PC-9 (cell line): ENCODE measurements around the gene IQGAP1. TPM values are rescaled to one million over a fixed set of nuclear protein-coding genes. Genes with fewer than 3 reads are reported as not detected.

Experiments
- BruUV-seq: library from RNA; stranded (reverse); fragments of 400-500 nt; replicated peaks from 2 replicates; lab custom pipeline; 2021; lab: Mats Ljungman, UMichigan
- CTCF ChIA-PET: fragments of 300-600 bp; sonication (Branson Sonifier 250); formaldehyde crosslinking; loops from one replicate; lab custom pipeline; 2022; ENCODE audit warnings: antibody characterized with exemption; lab: Charles Lee
- POLR2A ChIA-PET: fragments of 300-600 bp; sonication (Branson Sonifier 250); formaldehyde crosslinking; loops from one replicate; lab custom pipeline; 2022; ENCODE audit warnings: antibody characterized with exemption; ENCODE audit not compliant: unreplicated experiment; lab: Charles Lee
- DNase-seq, 2 experiments: peaks; one replicate each; pipeline versions ENCODE4 v3.0.0 to v3.0.0-alpha.2; 2015 to 2022; ENCODE audit warnings: mixed read lengths in 1 of 2
- H2AFZ ChIP-seq: fragments of 200-600 bp; sonication (generic); 2 replicates; pipeline ENCODE4 v1.8.1; 2017; ENCODE audit warnings: antibody characterized with exemption
- H3F3A ChIP-seq: fragments of 200-600 bp; sonication (generic); 2 replicates; pipeline ENCODE4 v1.8.1; 2017; ENCODE audit warnings: antibody characterized with exemption, mild to moderate bottlenecking, low read depth; ENCODE audit not compliant: insufficient read depth
- H3K27ac ChIP-seq: fragments of 200-600 bp; sonication (generic); 2 replicates; pipeline ENCODE4 v1.6.1; 2016; ENCODE audit warnings: mixed run types
- H3K27me3 ChIP-seq: fragments of 200-600 bp; sonication (generic); 2 replicates; pipeline ENCODE4 v1.6.1; 2016; ENCODE audit warnings: low read depth, mixed run types; ENCODE audit not compliant: insufficient read depth
- H3K36me3 ChIP-seq: fragments of 200-600 bp; sonication (generic); 2 replicates; pipeline ENCODE4 v1.6.1; 2016; ENCODE audit warnings: low read depth, mixed run types
- H3K4me1 ChIP-seq: fragments of 200-600 bp; sonication (generic); replicated peaks from 2 replicates; pipeline ENCODE4 v1.6.1; 2016; ENCODE audit warnings: mixed run types; ENCODE audit not compliant: insufficient read depth
- H3K4me2 ChIP-seq: fragments of 200-600 bp; sonication (generic); 2 replicates; pipeline ENCODE4 v1.6.1; 2017; ENCODE audit warnings: mixed run types
- H3K4me3 ChIP-seq: fragments of 200-600 bp; sonication (generic); 2 replicates; pipeline ENCODE4 v1.6.1; 2016; ENCODE audit warnings: mixed run types
- H3K79me2 ChIP-seq: fragments of 200-600 bp; sonication (generic); 2 replicates; pipeline ENCODE4 v1.6.1; 2017; ENCODE audit warnings: low read depth, mixed run types
- H3K9me2 ChIP-seq: fragments of 200-600 bp; sonication (generic); 2 replicates; pipeline ENCODE4 v1.8.1; 2017; ENCODE audit warnings: mild to moderate bottlenecking; ENCODE audit not compliant: insufficient read depth
- H3K9me3 ChIP-seq: fragments of 200-600 bp; sonication (generic); 2 replicates; pipeline ENCODE4 v1.8.1; 2016; ENCODE audit warnings: low read depth; ENCODE audit not compliant: insufficient read depth
- H4K20me1 ChIP-seq: fragments of 200-600 bp; sonication (generic); 2 replicates; pipeline ENCODE4 v1.8.1; 2017; ENCODE audit not compliant: insufficient read depth
- EZH2 ChIP-seq: fragments of 200-600 bp; sonication (generic); IDR thresholded peaks from 2 replicates; pipeline ENCODE4 v1.8.0; 2017; ENCODE audit warnings: antibody characterized with exemption, low read depth
- intact Hi-C: fragments of 100-400 bp; cut with micrococcal nuclease; formaldehyde crosslinking; loops from one replicate; pipeline ENCODE4 v1.10.0; 2022; ENCODE audit not compliant: unreplicated experiment
- total RNA-seq: library from RNA; stranded (reverse); gene quantifications from 2 replicates; pipeline ENCODE4 v1.2.3, GENCODE V29; 2021
- TF ChIP-seq, protein P1 (sequence below): fragments of 200-600 bp; sonication (generic); conservative IDR thresholded peaks from 2 replicates; pipeline ENCODE4 v1.6.1; 2017; ENCODE audit warnings: mixed run types, antibody characterized with exemption, mild to moderate bottlenecking, moderate library complexity

Gene IQGAP1
- total RNA-seq, 1 experiment from 2014 or later = 164 TPM

DNA sequence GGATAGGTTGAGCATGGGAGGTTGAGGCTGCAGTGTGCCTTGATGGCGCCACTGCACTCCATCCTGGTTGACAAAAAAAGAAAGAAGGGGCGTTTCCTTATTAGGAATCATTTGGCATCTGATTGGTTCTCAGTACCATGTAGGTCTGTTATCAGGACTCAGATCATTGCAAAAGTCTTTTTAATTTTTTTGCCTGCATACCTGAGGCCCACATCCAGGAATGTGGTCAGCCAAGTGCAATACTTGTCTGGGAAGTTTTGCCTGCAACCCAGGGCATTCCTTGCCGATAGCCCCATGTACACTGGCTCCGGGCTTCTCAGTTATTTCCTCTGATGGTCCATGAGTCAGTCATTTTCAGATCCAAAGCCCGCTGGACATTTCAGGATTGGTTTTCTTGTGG is 91.6 kb downstream of the IQGAP1 start:
- DNase-seq = peak; percentile 88 to 98

DNA sequence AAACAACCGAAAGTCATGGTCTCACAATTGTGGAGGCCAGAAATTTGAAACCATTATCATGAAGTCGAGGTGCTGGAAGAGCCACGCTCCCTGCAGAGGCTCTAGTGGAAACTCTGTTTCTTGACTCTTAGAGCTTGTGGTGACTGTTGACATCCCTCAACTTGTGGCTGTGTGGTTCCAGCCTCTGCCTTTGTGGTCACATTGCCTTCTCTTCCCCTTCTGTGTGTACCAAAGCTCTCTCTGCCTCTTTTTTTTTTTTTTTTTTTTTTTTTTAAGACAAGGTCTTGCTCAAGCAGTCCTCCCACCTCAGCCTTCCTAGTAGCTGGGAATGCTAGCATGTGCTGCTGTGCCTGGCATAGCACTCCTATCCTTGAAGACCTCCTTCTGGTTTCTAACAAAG is 93.0 kb downstream of the IQGAP1 start:
- no TSS peak for BruUV-seq
- Histone ChIP-seq H3K4me1 (peaks cover 54% of the 10 kb centered on the region), H3K4me3 (no peak overlapping the region), H3K4me2 (peak overlapping the region; percentile 71; the same call in 1 of the 2 replicates), H2AFZ (no peak overlapping the region), H3K27ac (peak overlapping the region; percentile 87), H3K9me2 (no peaks in the 10 kb centered on the region), H3F3A (peaks cover 54% of the 10 kb centered on the region), H4K20me1 (no peaks in the 10 kb centered on the region), H3K9me3 (no peaks in the 10 kb centered on the region), H3K36me3 (peaks cover 53% of the 10 kb centered on the region), H3K79me2 (peaks cover 13% of the 10 kb centered on the region; the same call in 1 of the 2 replicates), H3K27me3 (no peaks in the 10 kb centered on the region)
- ChIA-PET POLR2A (interaction anchor here (1.0 to 1.3 kb wide), 2 partner anchors 93 to 161 kb away, joined by 3 to 7 read pairs; no protein-coding TSS in a partner anchor), CTCF (interaction anchor here (0.6 to 2.7 kb wide), 4 partner anchors 33 to 161 kb away, joined by 4 to 24 read pairs (median 4); no protein-coding TSS in a partner anchor)
- no peak for TF ChIP-seq EZH2
- TF ChIP-seq, protein P1, sequence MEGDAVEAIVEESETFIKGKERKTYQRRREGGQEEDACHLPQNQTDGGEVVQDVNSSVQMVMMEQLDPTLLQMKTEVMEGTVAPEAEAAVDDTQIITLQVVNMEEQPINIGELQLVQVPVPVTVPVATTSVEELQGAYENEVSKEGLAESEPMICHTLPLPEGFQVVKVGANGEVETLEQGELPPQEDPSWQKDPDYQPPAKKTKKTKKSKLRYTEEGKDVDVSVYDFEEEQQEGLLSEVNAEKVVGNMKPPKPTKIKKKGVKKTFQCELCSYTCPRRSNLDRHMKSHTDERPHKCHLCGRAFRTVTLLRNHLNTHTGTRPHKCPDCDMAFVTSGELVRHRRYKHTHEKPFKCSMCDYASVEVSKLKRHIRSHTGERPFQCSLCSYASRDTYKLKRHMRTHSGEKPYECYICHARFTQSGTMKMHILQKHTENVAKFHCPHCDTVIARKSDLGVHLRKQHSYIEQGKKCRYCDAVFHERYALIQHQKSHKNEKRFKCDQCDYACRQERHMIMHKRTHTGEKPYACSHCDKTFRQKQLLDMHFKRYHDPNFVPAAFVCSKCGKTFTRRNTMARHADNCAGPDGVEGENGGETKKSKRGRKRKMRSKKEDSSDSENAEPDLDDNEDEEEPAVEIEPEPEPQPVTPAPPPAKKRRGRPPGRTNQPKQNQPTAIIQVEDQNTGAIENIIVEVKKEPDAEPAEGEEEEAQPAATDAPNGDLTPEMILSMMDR = no peak
- intact Hi-C loops = loop anchor here (10.0 kb wide), 1 partner anchor 454 kb away; the partner anchor contains the start of genes HDDC3 and UNC45A
- DNase-seq = no peak

More for the DNA sequence above, 91.6 kb downstream of the IQGAP1 start:
- Histone ChIP-seq H3K9me3 (no peaks in the 10 kb centered on the region), H3K4me3 (no peak overlapping the region), H3F3A (peaks cover 55% of the 10 kb centered on the region), H4K20me1 (no peaks in the 10 kb centered on the region), H3K9me2 (no peaks in the 10 kb centered on the region), H3K4me1 (peaks cover 54% of the 10 kb centered on the region), H3K79me2 (peaks cover 13% of the 10 kb centered on the region; the same call in 1 of the 2 replicates), H3K27ac (peak overlapping the region; percentile 87), H3K4me2 (peak overlapping the region; percentile 71), H3K27me3 (no peaks in the 10 kb centered on the region), H3K36me3 (peaks cover 43% of the 10 kb centered on the region), H2AFZ (no peak overlapping the region)
- ChIA-PET POLR2A (no interaction called here), CTCF (interaction anchor here (0.6 to 1.0 kb wide), 3 partner anchors 32 to 160 kb away, joined by 3 to 5 read pairs (median 5); no protein-coding TSS in a partner anchor)
- no TSS peak for BruUV-seq
- no peak for TF ChIP-seq EZH2
- TF ChIP-seq, protein P1 = no peak
- intact Hi-C loops = loop anchor here (1.0 to 10.0 kb wide), 10 partner anchors 67 to 455 kb away; partner anchors contain the start of genes GDPGP1, HDDC3, IQGAP1 and UNC45A

DNA sequence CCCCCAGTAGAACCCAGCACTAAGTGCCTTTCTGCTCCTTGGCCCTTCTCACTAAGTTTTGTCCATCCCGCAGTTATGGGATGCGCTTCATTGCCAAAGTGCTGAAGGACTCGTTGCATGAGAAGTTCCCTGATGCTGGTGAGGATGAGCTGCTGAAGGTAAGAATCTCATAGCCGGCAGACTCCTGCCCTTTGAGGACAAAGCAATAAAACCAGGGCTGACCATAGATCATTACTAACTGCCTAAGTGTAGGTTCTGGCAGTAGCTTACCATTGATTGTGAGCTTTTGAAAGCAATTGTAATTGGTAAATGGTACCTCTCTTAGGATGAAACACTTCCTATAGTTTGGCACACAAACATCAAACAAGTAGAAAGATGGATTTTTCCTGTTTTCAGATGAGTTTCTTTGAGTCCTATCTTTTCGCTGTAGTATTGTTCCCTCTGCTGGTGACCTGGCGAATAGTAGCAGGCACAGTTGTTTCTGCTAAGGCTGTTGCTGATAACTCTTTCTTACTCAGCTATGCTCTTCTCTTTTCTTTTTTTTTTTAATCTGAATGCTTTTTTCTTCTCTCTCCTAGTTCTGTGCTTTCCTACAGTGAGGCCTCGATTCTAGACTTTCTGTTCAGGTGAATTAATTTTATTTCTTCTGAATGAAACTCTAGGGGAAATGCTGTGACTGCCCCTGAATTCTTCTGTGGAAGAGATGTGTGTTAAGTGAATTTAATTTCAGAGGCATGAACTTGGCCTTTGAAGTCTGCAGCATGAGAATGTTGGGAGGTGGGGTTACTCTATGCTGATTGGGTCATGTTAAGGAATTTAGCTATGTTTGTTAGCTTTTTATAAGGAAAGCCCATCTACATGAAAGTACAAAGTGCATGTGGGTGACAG is 94.3 kb downstream of the IQGAP1 start:
- H3K27ac ChIP-seq = no peak overlapping the region
- peaks cover 51% of the 10 kb centered on the region for H3K36me3 ChIP-seq

More for the DNA sequence above, 94.3 kb downstream of the IQGAP1 start:
- no peaks in the 10 kb centered on the region for H3K9me3 ChIP-seq
- no TSS peak for BruUV-seq
- peaks cover 41% of the 10 kb centered on the region for H3F3A ChIP-seq
- no peaks in the 10 kb centered on the region for H3K27me3 ChIP-seq
- peaks cover 42% of the 10 kb centered on the region for H3K4me1 ChIP-seq
- intact Hi-C loops = loop anchor here (10.0 kb wide), 1 partner anchor 452 kb away; the partner anchor contains the start of genes HDDC3 and UNC45A
- H2AFZ ChIP-seq = no peak overlapping the region
- H3K4me3 ChIP-seq = no peak overlapping the region
- POLR2A ChIA-PET = interaction anchor here (1.0 kb wide), 1 partner anchor 95 kb away, joined by 3 read pairs; no protein-coding TSS in a partner anchor
- H3K79me2 ChIP-seq = peaks cover 13% of the 10 kb centered on the region; the same call in 1 of the 2 replicates
- H3K9me2 ChIP-seq = no peaks in the 10 kb centered on the region
- H3K4me2 ChIP-seq = no peak overlapping the region
- H4K20me1 ChIP-seq = no peaks in the 10 kb centered on the region
- CTCF ChIA-PET = interaction anchor here (0.6 to 2.7 kb wide), 5 partner anchors 21 to 189 kb away, joined by 3 to 24 read pairs (median 4); no protein-coding TSS in a partner anchor
- TF ChIP-seq, protein P1 = peak; percentile 87
- TF ChIP-seq EZH2 = no peak
- DNase-seq = peak in 1 of 2 experiments; percentile 24
